MCF 10A (cell line): ENCODE measurements around the gene SEC61A1. TPM values are rescaled to one million over a fixed set of nuclear protein-coding genes. Genes with fewer than 3 reads are reported as not detected.

Experiments
- BruUV-seq: library from RNA; stranded (reverse); fragments of 400-500 nt; replicated peaks from 2 replicates; lab custom pipeline; 2021; lab: Mats Ljungman, UMichigan
- CTCF ChIA-PET: fragments of 300-600 bp; sonication (Branson Sonifier 250); formaldehyde crosslinking; extraction: SDS; loops from one replicate; lab custom pipeline; 2021; ENCODE audit warnings: antibody characterized with exemption, inconsistent platforms; lab: Yijun Ruan, JAX
- POLR2A ChIA-PET: fragments of 300-600, 350-650 bp; sonication (Branson Sonifier 250); formaldehyde crosslinking; extraction: SDS; loops from one replicate; lab custom pipeline; 2020; ENCODE audit warnings: antibody characterized with exemption, inconsistent platforms; lab: Yijun Ruan, JAX
- DNase-seq: peaks from one replicate; pipeline ENCODE4 v3.0.0-alpha.2; 2018; ENCODE audit not compliant: unreplicated experiment
- H3K27ac Mint-ChIP-seq: one replicate; pipeline ENCODE4 v1.8.0; 2022; ENCODE audit warnings: mild to moderate bottlenecking, low read depth, mixed read lengths; ENCODE audit not compliant: unreplicated experiment
- H3K27me3 Mint-ChIP-seq: one replicate; pipeline ENCODE4 v1.8.0; 2022; ENCODE audit warnings: mixed read lengths; ENCODE audit not compliant: insufficient read depth, unreplicated experiment
- H3K36me3 Mint-ChIP-seq: one replicate; pipeline ENCODE4 v1.8.0; 2022; ENCODE audit warnings: mild to moderate bottlenecking, moderate library complexity, mixed read lengths; ENCODE audit not compliant: insufficient read depth, unreplicated experiment
- H3K4me1 Mint-ChIP-seq: one replicate; pipeline ENCODE4 v1.8.0; 2022; ENCODE audit warnings: mixed read lengths; ENCODE audit not compliant: insufficient read depth, unreplicated experiment
- H3K4me3 Mint-ChIP-seq: one replicate; pipeline ENCODE4 v1.8.0; 2022; ENCODE audit warnings: mild to moderate bottlenecking, moderate library complexity, mixed read lengths; ENCODE audit not compliant: unreplicated experiment
- H3K9me3 Mint-ChIP-seq: one replicate; pipeline ENCODE4 v1.8.0; 2022; ENCODE audit warnings: mixed read lengths; ENCODE audit not compliant: unreplicated experiment
- CTCF ChIP-seq: fragments of 200-600 bp; IDR thresholded peaks from one replicate; pipeline ENCODE4 v1.8.0; 2022; ENCODE audit warnings: antibody characterized with exemption, mild to moderate bottlenecking; ENCODE audit not compliant: unreplicated experiment
- intact Hi-C: fragments of 100-400 bp; cut with micrococcal nuclease; formaldehyde crosslinking; loops from 2 replicates; pipeline ENCODE4 v1.14.1; 2022
- total RNA-seq: library from RNA; stranded (reverse); gene quantifications from 2 replicates; pipeline ENCODE4 v1.2.3, GENCODE V29; 2022

SEC61A1 gene
- total RNA-seq, 1 experiment from 2014 or later, result 418 TPM

GRCh38 chr3:128073185-128073725 is 21.0 kb downstream of the SEC61A1 start:
- intact Hi-C loops, result no loop called here
- TF ChIP-seq CTCF, result no peak
- DNase-seq, result no peak
- Mint-ChIP-seq H3K36me3 (peaks cover 63% of the 10 kb centered on the region), H3K4me1 (peaks cover 4% of the 10 kb centered on the region), H3K27ac (no peak overlapping the region), H3K4me3 (no peak overlapping the region), H3K27me3 (no peaks in the 10 kb centered on the region), H3K9me3 (no peaks in the 10 kb centered on the region)
- no TSS peak for BruUV-seq
- ChIA-PET CTCF (interaction anchor here (0.7 to 1.5 kb wide), 7 partner anchors 10 to 544 kb away, joined by 3 to 7 read pairs (median 3); partner anchors contain the start of gene RUVBL1), POLR2A (interaction anchor here (0.6 to 1.2 kb wide), 2 partner anchors 8 to 1899 kb away, joined by 3 to 4 read pairs; no protein-coding TSS in a partner anchor)

GRCh38 chr3:128073807-128074206 is 21.6 kb downstream of the SEC61A1 start:
- no TSS peak for BruUV-seq
- POLR2A ChIA-PET, result interaction anchor here (0.9 to 1.2 kb wide), 2 partner anchors 9 to 20 kb away, joined by 3 to 4 read pairs; no protein-coding TSS in a partner anchor

GRCh38 chr3:128074851-128075521 is 22.7 kb downstream of the SEC61A1 start:
- Mint-ChIP-seq H3K27me3 (no peaks in the 10 kb centered on the region), H3K36me3 (peaks cover 50% of the 10 kb centered on the region), H3K9me3 (no peaks in the 10 kb centered on the region), H3K4me1 (no peaks in the 10 kb centered on the region), H3K27ac (no peak overlapping the region), H3K4me3 (peak overlapping the region; percentile 72)
- TF ChIP-seq CTCF, result no peak
- CTCF ChIA-PET, result interaction anchor here (0.6 to 0.8 kb wide), 2 partner anchors 21 to 507 kb away, joined by 3 to 4 read pairs; no protein-coding TSS in a partner anchor
- BruUV-seq, result no TSS peak
- intact Hi-C loops, result loop anchor here (1.0 kb wide), 1 partner anchor 58 kb away; no protein-coding TSS in a partner anchor
- peak; percentile 28 for DNase-seq
- POLR2A ChIA-PET, result no interaction called here

More at GRCh38 chr3:128073807-128074206, 21.6 kb downstream of the SEC61A1 start:
- no peak for TF ChIP-seq CTCF
- H3K4me3 Mint-ChIP-seq, result no peak overlapping the region
- H3K9me3 Mint-ChIP-seq, result no peaks in the 10 kb centered on the region
- intact Hi-C loops, result no loop called here
- peaks cover 58% of the 10 kb centered on the region for H3K36me3 Mint-ChIP-seq
- CTCF ChIA-PET, result interaction anchor here (0.7 to 1.5 kb wide), 8 partner anchors 11 to 1131 kb away, joined by 3 to 7 read pairs (median 4); partner anchors contain the start of gene RUVBL1
- DNase-seq, result peak; percentile 29
- no peak overlapping the region for H3K27ac Mint-ChIP-seq
- H3K4me1 Mint-ChIP-seq, result no peaks in the 10 kb centered on the region
- H3K27me3 Mint-ChIP-seq, result no peaks in the 10 kb centered on the region
